GM23338 (cell line): ENCODE results near the gene PDE3B. TPM values are rescaled to one million over a fixed set of nuclear protein-coding genes. Genes with fewer than 3 reads are reported as not detected.

ENCODE experiments used
- ATAC-seq: fragments of 200-7000 bp; cut with Tn5 transposase; 3 replicates; pipeline ENCODE4 v1.9.1; 2020
- DNase-seq: peaks from one replicate; pipeline ENCODE4 v3.0.0-alpha.2; 2015; ENCODE audit warnings: low spot score
- H2AFZ ChIP-seq: fragments of 200-600 bp; sonication (generic); 2 replicates; pipeline ENCODE4 v1.8.0; 2016; ENCODE audit warnings: antibody characterized with exemption, mild to moderate bottlenecking, moderate library complexity
- H3F3A ChIP-seq: fragments of 200-600 bp; sonication (generic); replicated peaks from 2 replicates; pipeline ENCODE4 v1.8.0; 2017; ENCODE audit warnings: antibody characterized with exemption, mixed run types, low read depth
- H3K27ac ChIP-seq: fragments of 200-600 bp; sonication (generic); 2 replicates; pipeline ENCODE4 v1.6.1; 2016; ENCODE audit warnings: low read depth
- H3K27me3 ChIP-seq: fragments of 200-600 bp; sonication (generic); 2 replicates; pipeline ENCODE4 v1.8.0; 2016; ENCODE audit warnings: mild to moderate bottlenecking, mixed run types, moderate library complexity; ENCODE audit not compliant: insufficient read depth
- H3K36me3 ChIP-seq: fragments of 200-600 bp; sonication (generic); 2 replicates; pipeline ENCODE4 v1.8.0; 2016; ENCODE audit warnings: mild to moderate bottlenecking; ENCODE audit not compliant: insufficient read depth
- H3K4me1 ChIP-seq: fragments of 200-600 bp; sonication (generic); 2 replicates; pipeline ENCODE4 v1.8.0; 2016; ENCODE audit warnings: mild to moderate bottlenecking, moderate library complexity; ENCODE audit not compliant: insufficient read depth
- H3K4me2 ChIP-seq: fragments of 200-600 bp; sonication (generic); 2 replicates; pipeline ENCODE4 v1.7.1; 2017; ENCODE audit warnings: mixed run types
- H3K4me3 ChIP-seq: fragments of 200-600 bp; sonication (generic); 2 replicates; pipeline ENCODE4 v1.6.1; 2016; ENCODE audit warnings: mixed run types
- H3K79me2 ChIP-seq: fragments of 200-600 bp; sonication (generic); replicated peaks from 2 replicates; pipeline ENCODE4 v1.8.0; 2017; ENCODE audit warnings: mild to moderate bottlenecking; ENCODE audit not compliant: insufficient read depth
- H3K9me2 ChIP-seq: fragments of 200-600 bp; sonication (generic); 2 replicates; pipeline ENCODE4 v1.8.0; 2017; ENCODE audit not compliant: insufficient read depth
- H4K20me1 ChIP-seq: fragments of 200-600 bp; sonication (generic); replicated peaks from 2 replicates; pipeline ENCODE4 v1.8.0; 2017; ENCODE audit warnings: mild to moderate bottlenecking; ENCODE audit not compliant: insufficient read depth
- H3K27ac Mint-ChIP-seq: 2 replicates; pipeline ENCODE4 v1.8.0; 2020; ENCODE audit warnings: inconsistent platforms, mild to moderate bottlenecking, moderate library complexity, mixed read lengths
- H3K27me3 Mint-ChIP-seq: 3 replicates; pipeline ENCODE4 v1.8.0; 2022; ENCODE audit warnings: low read depth, mild to moderate bottlenecking, moderate library complexity, mixed read lengths, inconsistent platforms; ENCODE audit not compliant: insufficient read depth, poor library complexity
- H3K36me3 Mint-ChIP-seq: 3 replicates; pipeline ENCODE4 v1.8.0; 2021; ENCODE audit warnings: low read depth, mild to moderate bottlenecking, inconsistent platforms, moderate library complexity, mixed read lengths
- H3K4me1 Mint-ChIP-seq: 3 replicates; pipeline ENCODE4 v1.8.0; 2020; ENCODE audit warnings: mild to moderate bottlenecking, inconsistent platforms, mixed read lengths
- H3K4me3 Mint-ChIP-seq: 3 replicates; pipeline ENCODE4 v1.8.0; 2021; ENCODE audit warnings: moderate library complexity, mild to moderate bottlenecking, inconsistent platforms, mixed read lengths
- H3K9me3 Mint-ChIP-seq: 3 replicates; pipeline ENCODE4 v1.8.0; 2020; ENCODE audit warnings: moderate library complexity, mild to moderate bottlenecking, inconsistent platforms, mixed read lengths
- CREB1 ChIP-seq: fragments of 250-450 bp; sonication (Bioruptor Pico); IDR thresholded peaks from 2 replicates; pipeline ENCODE4 v1.5.0; 2020; ENCODE audit warnings: low read depth, mild to moderate bottlenecking, moderate library complexity
- EZH2phosphoT487 ChIP-seq: fragments of 200-600 bp; sonication (generic); IDR thresholded peaks from one replicate; pipeline ENCODE4 v1.8.1; 2018; ENCODE audit warnings: antibody characterized with exemption; ENCODE audit not compliant: unreplicated experiment
- JUNB ChIP-seq: IDR thresholded peaks from one replicate; pipeline ENCODE4 v1.6.1; 2016; ENCODE audit warnings: antibody characterized with exemption; ENCODE audit not compliant: unreplicated experiment
- STAT1 ChIP-seq: IDR thresholded peaks from one replicate; pipeline ENCODE4 v1.6.1; 2016; ENCODE audit warnings: antibody characterized with exemption; ENCODE audit not compliant: unreplicated experiment
- ZNF114 ChIP-seq: fragments of 250-450 bp; sonication (Bioruptor Pico); IDR thresholded peaks from 2 replicates; pipeline ENCODE4 v1.5.0; 2020; ENCODE audit warnings: mild to moderate bottlenecking, moderate library complexity
- polyA plus RNA-seq: library from polyadenylated mRNA; unstranded; fragments of >200 nt; fragmentation: Nextera tagmentation; extraction: Ambion mirVana; gene quantifications from 2 replicates; pipeline ENCODE4 v1.2.1, GENCODE V29; 2016
- total RNA-seq: library from RNA; depleted of rRNA; stranded (reverse); fragments of >200 nt; shearing (Covaris generic); gene quantifications from 2 replicates; pipeline ENCODE4 v1.2.3, GENCODE V29; 2014
- TF ChIP-seq, protein P1 (sequence below), 2 experiments: fragments of 200-600 bp in 1 of 2; sonication (generic) in 1 of 2; conservative IDR thresholded peaks; 2 replicates each; pipeline versions ENCODE4 v1.5.1 to v1.6.1; 2016 to 2017; ENCODE audit warnings: antibody characterized with exemption in 2 of 2, low read depth in 2 of 2, mild to moderate bottlenecking in 2 of 2, moderate library complexity in 1 of 2
- TF ChIP-seq, protein P2 (sequence below): IDR thresholded peaks from one replicate; pipeline ENCODE4 v1.6.1; 2018; ENCODE audit warnings: antibody characterized with exemption; ENCODE audit not compliant: unreplicated experiment
- TF ChIP-seq, protein P3 (sequence below): IDR thresholded peaks from 2 replicates; pipeline ENCODE4 v1.6.1; 2016; ENCODE audit warnings: antibody characterized with exemption
- TF ChIP-seq, protein P4 (sequence below): fragments of 250-450 bp; sonication (Bioruptor Pico); IDR thresholded peaks from 2 replicates; pipeline ENCODE4 v1.5.0; 2020; ENCODE audit warnings: mild to moderate bottlenecking, moderate library complexity

Gene PDE3B
- total and polyA plus RNA-seq, 2 experiments from 2014 or later, result 4.3 to 21.3 TPM

DNA sequence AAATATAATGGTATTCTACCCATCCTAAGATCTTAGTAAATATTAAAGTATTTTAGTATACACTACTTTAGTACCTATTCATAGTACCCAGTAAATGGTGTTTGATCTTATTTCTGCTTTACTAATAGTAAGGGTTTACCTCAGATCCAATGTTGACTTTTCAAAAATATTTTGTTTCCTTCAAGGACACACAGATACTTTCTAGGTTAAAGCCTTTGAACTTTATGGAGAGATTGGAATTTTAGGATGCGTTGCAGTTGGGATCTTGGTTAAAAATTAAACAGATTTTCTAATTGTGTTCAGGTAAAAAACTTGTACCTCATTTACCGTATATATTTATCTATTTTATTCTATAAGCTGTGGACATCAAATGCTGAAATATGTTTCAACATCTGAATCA, 175.2 kb downstream of the PDE3B start (continued):
- TF ChIP-seq, protein P1, sequence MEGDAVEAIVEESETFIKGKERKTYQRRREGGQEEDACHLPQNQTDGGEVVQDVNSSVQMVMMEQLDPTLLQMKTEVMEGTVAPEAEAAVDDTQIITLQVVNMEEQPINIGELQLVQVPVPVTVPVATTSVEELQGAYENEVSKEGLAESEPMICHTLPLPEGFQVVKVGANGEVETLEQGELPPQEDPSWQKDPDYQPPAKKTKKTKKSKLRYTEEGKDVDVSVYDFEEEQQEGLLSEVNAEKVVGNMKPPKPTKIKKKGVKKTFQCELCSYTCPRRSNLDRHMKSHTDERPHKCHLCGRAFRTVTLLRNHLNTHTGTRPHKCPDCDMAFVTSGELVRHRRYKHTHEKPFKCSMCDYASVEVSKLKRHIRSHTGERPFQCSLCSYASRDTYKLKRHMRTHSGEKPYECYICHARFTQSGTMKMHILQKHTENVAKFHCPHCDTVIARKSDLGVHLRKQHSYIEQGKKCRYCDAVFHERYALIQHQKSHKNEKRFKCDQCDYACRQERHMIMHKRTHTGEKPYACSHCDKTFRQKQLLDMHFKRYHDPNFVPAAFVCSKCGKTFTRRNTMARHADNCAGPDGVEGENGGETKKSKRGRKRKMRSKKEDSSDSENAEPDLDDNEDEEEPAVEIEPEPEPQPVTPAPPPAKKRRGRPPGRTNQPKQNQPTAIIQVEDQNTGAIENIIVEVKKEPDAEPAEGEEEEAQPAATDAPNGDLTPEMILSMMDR (conservative IDR thresholded peaks at IDR 0.05; ENCODE audit: low read depth in 2 of 2), result no peak
- TF ChIP-seq, protein P2, sequence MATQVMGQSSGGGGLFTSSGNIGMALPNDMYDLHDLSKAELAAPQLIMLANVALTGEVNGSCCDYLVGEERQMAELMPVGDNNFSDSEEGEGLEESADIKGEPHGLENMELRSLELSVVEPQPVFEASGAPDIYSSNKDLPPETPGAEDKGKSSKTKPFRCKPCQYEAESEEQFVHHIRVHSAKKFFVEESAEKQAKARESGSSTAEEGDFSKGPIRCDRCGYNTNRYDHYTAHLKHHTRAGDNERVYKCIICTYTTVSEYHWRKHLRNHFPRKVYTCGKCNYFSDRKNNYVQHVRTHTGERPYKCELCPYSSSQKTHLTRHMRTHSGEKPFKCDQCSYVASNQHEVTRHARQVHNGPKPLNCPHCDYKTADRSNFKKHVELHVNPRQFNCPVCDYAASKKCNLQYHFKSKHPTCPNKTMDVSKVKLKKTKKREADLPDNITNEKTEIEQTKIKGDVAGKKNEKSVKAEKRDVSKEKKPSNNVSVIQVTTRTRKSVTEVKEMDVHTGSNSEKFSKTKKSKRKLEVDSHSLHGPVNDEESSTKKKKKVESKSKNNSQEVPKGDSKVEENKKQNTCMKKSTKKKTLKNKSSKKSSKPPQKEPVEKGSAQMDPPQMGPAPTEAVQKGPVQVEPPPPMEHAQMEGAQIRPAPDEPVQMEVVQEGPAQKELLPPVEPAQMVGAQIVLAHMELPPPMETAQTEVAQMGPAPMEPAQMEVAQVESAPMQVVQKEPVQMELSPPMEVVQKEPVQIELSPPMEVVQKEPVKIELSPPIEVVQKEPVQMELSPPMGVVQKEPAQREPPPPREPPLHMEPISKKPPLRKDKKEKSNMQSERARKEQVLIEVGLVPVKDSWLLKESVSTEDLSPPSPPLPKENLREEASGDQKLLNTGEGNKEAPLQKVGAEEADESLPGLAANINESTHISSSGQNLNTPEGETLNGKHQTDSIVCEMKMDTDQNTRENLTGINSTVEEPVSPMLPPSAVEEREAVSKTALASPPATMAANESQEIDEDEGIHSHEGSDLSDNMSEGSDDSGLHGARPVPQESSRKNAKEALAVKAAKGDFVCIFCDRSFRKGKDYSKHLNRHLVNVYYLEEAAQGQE, result no peak

DNA sequence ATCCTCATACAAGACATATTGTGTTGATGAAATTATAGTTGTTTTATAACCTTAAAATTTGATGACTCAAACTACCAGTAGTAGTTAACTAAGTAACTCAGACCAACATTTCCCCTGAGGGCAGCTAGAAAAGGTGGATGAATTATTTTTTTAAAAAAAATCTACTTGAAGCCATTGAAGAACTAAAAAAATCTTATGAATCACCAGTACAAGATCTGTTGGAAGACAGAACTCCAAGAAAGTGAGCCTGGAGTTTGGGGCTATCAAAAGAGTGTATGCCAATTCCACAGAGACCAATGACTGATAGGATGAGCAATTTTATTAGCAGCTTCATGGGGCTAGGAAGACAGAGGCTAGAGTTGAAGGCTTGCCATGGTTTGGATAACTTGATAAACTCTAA, 176.0 kb downstream of the PDE3B start:
- DNase-seq, result no peak
- no peak overlapping the region for H3K4me2 ChIP-seq
- H3K9me2 ChIP-seq, result no peaks in the 10 kb centered on the region; the same call in 1 of the 2 replicates
- no peaks in the 10 kb centered on the region for H3K4me1 ChIP-seq
- H3K27ac ChIP-seq, result no peak overlapping the region
- Mint-ChIP-seq H3K27ac (no peak overlapping the region), H3K27me3 (peaks cover 2% of the 10 kb centered on the region), H3K4me3 (no peak overlapping the region), H3K9me3 (peaks cover 6% of the 10 kb centered on the region), H3K36me3 (peaks cover 17% of the 10 kb centered on the region), H3K4me1 (no peaks in the 10 kb centered on the region)
- ATAC-seq, result no peak
- H3K79me2 ChIP-seq, result no peaks in the 10 kb centered on the region
- no peak overlapping the region for H3K4me3 ChIP-seq
- no peaks in the 10 kb centered on the region for H3K27me3 ChIP-seq
- H3F3A ChIP-seq, result no peaks in the 10 kb centered on the region
- no peaks in the 10 kb centered on the region for H4K20me1 ChIP-seq
- H2AFZ ChIP-seq, result no peak overlapping the region
- no peaks in the 10 kb centered on the region for H3K36me3 ChIP-seq
- TF ChIP-seq, protein P3, sequence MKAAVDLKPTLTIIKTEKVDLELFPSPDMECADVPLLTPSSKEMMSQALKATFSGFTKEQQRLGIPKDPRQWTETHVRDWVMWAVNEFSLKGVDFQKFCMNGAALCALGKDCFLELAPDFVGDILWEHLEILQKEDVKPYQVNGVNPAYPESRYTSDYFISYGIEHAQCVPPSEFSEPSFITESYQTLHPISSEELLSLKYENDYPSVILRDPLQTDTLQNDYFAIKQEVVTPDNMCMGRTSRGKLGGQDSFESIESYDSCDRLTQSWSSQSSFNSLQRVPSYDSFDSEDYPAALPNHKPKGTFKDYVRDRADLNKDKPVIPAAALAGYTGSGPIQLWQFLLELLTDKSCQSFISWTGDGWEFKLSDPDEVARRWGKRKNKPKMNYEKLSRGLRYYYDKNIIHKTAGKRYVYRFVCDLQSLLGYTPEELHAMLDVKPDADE, result no peak
- TF ChIP-seq EZH2phosphoT487 (no peak), STAT1 (no peak), CREB1 (CRISPR knock-in tag) (no peak), JUNB (no peak), ZNF114 (CRISPR knock-in tag) (no peak)
- TF ChIP-seq, protein P2, result no peak
- TF ChIP-seq, protein P4, sequence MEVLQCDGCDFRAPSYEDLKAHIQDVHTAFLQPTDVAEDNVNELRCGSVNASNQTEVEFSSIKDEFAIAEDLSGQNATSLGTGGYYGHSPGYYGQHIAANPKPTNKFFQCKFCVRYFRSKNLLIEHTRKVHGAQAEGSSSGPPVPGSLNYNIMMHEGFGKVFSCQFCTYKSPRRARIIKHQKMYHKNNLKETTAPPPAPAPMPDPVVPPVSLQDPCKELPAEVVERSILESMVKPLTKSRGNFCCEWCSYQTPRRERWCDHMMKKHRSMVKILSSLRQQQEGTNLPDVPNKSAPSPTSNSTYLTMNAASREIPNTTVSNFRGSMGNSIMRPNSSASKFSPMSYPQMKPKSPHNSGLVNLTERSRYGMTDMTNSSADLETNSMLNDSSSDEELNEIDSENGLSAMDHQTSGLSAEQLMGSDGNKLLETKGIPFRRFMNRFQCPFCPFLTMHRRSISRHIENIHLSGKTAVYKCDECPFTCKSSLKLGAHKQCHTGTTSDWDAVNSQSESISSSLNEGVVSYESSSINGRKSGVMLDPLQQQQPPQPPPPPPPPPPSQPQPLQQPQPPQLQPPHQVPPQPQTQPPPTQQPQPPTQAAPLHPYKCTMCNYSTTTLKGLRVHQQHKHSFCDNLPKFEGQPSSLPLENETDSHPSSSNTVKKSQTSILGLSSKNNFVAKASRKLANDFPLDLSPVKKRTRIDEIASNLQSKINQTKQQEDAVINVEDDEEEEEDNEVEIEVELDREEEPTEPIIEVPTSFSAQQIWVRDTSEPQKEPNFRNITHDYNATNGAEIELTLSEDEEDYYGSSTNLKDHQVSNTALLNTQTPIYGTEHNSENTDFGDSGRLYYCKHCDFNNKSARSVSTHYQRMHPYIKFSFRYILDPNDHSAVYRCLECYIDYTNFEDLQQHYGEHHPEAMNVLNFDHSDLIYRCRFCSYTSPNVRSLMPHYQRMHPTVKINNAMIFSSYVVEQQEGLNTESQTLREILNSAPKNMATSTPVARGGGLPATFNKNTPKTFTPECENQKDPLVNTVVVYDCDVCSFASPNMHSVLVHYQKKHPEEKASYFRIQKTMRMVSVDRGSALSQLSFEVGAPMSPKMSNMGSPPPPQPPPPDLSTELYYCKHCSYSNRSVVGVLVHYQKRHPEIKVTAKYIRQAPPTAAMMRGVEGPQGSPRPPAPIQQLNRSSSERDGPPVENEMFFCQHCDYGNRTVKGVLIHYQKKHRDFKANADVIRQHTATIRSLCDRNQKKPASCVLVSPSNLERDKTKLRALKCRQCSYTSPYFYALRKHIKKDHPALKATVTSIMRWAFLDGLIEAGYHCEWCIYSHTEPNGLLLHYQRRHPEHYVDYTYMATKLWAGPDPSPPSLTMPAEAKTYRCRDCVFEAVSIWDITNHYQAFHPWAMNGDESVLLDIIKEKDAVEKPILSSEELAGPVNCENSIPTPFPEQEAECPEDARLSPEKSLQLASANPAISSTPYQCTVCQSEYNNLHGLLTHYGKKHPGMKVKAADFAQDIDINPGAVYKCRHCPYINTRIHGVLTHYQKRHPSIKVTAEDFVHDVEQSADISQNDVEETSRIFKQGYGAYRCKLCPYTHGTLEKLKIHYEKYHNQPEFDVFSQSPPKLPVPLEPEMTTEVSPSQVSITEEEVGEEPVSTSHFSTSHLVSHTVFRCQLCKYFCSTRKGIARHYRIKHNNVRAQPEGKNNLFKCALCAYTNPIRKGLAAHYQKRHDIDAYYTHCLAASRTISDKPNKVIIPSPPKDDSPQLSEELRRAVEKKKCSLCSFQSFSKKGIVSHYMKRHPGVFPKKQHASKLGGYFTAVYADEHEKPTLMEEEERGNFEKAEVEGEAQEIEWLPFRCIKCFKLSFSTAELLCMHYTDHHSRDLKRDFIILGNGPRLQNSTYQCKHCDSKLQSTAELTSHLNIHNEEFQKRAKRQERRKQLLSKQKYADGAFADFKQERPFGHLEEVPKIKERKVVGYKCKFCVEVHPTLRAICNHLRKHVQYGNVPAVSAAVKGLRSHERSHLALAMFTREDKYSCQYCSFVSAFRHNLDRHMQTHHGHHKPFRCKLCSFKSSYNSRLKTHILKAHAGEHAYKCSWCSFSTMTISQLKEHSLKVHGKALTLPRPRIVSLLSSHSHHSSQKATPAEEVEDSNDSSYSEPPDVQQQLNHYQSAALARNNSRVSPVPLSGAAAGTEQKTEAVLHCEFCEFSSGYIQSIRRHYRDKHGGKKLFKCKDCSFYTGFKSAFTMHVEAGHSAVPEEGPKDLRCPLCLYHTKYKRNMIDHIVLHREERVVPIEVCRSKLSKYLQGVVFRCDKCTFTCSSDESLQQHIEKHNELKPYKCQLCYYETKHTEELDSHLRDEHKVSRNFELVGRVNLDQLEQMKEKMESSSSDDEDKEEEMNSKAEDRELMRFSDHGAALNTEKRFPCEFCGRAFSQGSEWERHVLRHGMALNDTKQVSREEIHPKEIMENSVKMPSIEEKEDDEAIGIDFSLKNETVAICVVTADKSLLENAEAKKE (CRISPR knock-in tag), result no peak
